H9 (cell line): Measurements from ENCODE around the gene CARHSP1. TPM values are rescaled to one million over a fixed set of nuclear protein-coding genes. Genes with fewer than 3 reads are reported as not detected.
A peak's percentile ranks its signal among the peaks of the same experiment; 100 is the strongest.

ENCODE experiments used
- DNase-seq: peaks from one replicate; pipeline ENCODE4 v3.0.0-alpha.2; 2017
- H2AFZ ChIP-seq: one replicate; pipeline ENCODE4 v1.6.1; 2013; ENCODE audit warnings: mild to moderate bottlenecking, low read length, control low read depth, moderate library complexity
- H2AK5ac ChIP-seq: 2 replicates; pipeline ENCODE4 v1.6.1; 2013; ENCODE audit warnings: low read length, control low read depth, mixed read lengths; ENCODE audit not compliant: insufficient read length
- H2BK120ac ChIP-seq: one replicate; pipeline ENCODE4 v1.6.1; 2013; ENCODE audit warnings: low read depth, mild to moderate bottlenecking, low read length, control low read depth, inconsistent platforms; ENCODE audit not compliant: poor library complexity, severe bottlenecking
- H2BK12ac ChIP-seq: 2 replicates; pipeline ENCODE4 v1.6.1; 2013; ENCODE audit warnings: low read length, control low read depth, mixed read lengths, low read depth; ENCODE audit not compliant: insufficient read length
- H2BK15ac ChIP-seq: 2 replicates; pipeline ENCODE4 v1.6.1; 2013; ENCODE audit warnings: low read depth, low read length, control low read depth
- H2BK20ac ChIP-seq: one replicate; pipeline ENCODE4 v1.6.1; 2013; ENCODE audit warnings: low read depth, mild to moderate bottlenecking, low read length, control low read depth, inconsistent platforms; ENCODE audit not compliant: poor library complexity, severe bottlenecking
- H2BK5ac ChIP-seq: 2 replicates; pipeline ENCODE4 v1.6.1; 2013; ENCODE audit warnings: low read length, control low read depth, mixed read lengths; ENCODE audit not compliant: insufficient read length
- H3K14ac ChIP-seq: 2 replicates; pipeline ENCODE4 v1.6.1; 2013; ENCODE audit warnings: low read length, control low read depth; ENCODE audit not compliant: insufficient read depth
- H3K18ac ChIP-seq: 2 replicates; pipeline ENCODE4 v1.6.1; 2013; ENCODE audit warnings: low read depth, mild to moderate bottlenecking, mixed read lengths, low read length, control low read depth; ENCODE audit not compliant: insufficient read length
- H3K23ac ChIP-seq: 2 replicates; pipeline ENCODE4 v1.6.1; 2013; ENCODE audit warnings: low read length, control low read depth, mixed read lengths, low read depth; ENCODE audit not compliant: insufficient read length
- H3K23me2 ChIP-seq: 2 replicates; pipeline ENCODE4 v1.6.1; 2013; ENCODE audit warnings: low read depth, mild to moderate bottlenecking, mixed read lengths, low read length, control low read depth; ENCODE audit not compliant: insufficient read length, poor library complexity, severe bottlenecking
- H3K27ac ChIP-seq: 2 replicates; pipeline ENCODE4 v1.5.1; 2013; ENCODE audit warnings: low read length, control low read depth, mixed read lengths, low read depth; ENCODE audit not compliant: insufficient read length
- H3K27me3 ChIP-seq: 2 replicates; pipeline ENCODE4 v1.6.1; 2013; ENCODE audit warnings: low read length, control low read depth, inconsistent platforms; ENCODE audit not compliant: insufficient read depth
- H3K4ac ChIP-seq: 2 replicates; pipeline ENCODE4 v1.6.1; 2013; ENCODE audit warnings: low read depth, mild to moderate bottlenecking, control low read depth, inconsistent platforms, low read length, moderate library complexity
- H3K4me1 ChIP-seq: 2 replicates; pipeline ENCODE4 v1.6.1; 2013; ENCODE audit warnings: low read length, control low read depth, inconsistent platforms; ENCODE audit not compliant: insufficient read depth
- H3K4me2 ChIP-seq: 2 replicates; pipeline ENCODE4 v1.6.1; 2013; ENCODE audit warnings: low read length, control low read depth, mixed read lengths; ENCODE audit not compliant: insufficient read length, insufficient read depth
- H3K56ac ChIP-seq: 2 replicates; pipeline ENCODE4 v1.6.1; 2013; ENCODE audit warnings: low read depth, mild to moderate bottlenecking, mixed read lengths, low read length, control low read depth; ENCODE audit not compliant: insufficient read length
- H3K79me1 ChIP-seq: 2 replicates; pipeline ENCODE4 v1.6.1; 2013; ENCODE audit warnings: low read depth, mild to moderate bottlenecking, moderate library complexity, low read length, control low read depth, inconsistent platforms; ENCODE audit not compliant: insufficient read depth, poor library complexity, severe bottlenecking
- H3K79me2 ChIP-seq: 2 replicates; pipeline ENCODE4 v1.6.1; 2013; ENCODE audit warnings: low read length, control low read depth, inconsistent platforms; ENCODE audit not compliant: insufficient read depth
- H3K9ac ChIP-seq: 2 replicates; pipeline ENCODE4 v1.6.1; 2013; ENCODE audit warnings: low read length, control low read depth, mixed read lengths; ENCODE audit not compliant: insufficient read length; ENCODE audit errors: extremely low read depth
- H3K9me3 ChIP-seq: one replicate; pipeline ENCODE4 v1.6.1; 2013; ENCODE audit warnings: low read depth, low read length, inconsistent platforms; ENCODE audit not compliant: control insufficient read depth
- H3T11ph ChIP-seq: one replicate; pipeline ENCODE4 v1.6.1; 2013; ENCODE audit warnings: mild to moderate bottlenecking, low read length, control low read depth, inconsistent platforms
- H4K20me1 ChIP-seq: one replicate; pipeline ENCODE4 v1.6.1; 2013; ENCODE audit not compliant: control insufficient read depth, insufficient read length, insufficient read depth
- H4K5ac ChIP-seq: 2 replicates; pipeline ENCODE4 v1.6.1; 2013; ENCODE audit warnings: low read depth, mild to moderate bottlenecking, mixed read lengths, low read length, control low read depth; ENCODE audit not compliant: insufficient read length
- H4K8ac ChIP-seq: replicated peaks from 2 replicates; pipeline ENCODE4 v1.6.1; 2013; ENCODE audit warnings: low read length, control low read depth, mixed read lengths, low read depth; ENCODE audit not compliant: insufficient read length
- H4K91ac ChIP-seq: 2 replicates; pipeline ENCODE4 v1.6.1; 2013; ENCODE audit warnings: low read depth, mild to moderate bottlenecking, moderate library complexity, mixed read lengths, low read length, control low read depth; ENCODE audit not compliant: insufficient read length
- H3K27ac Mint-ChIP-seq, 3 experiments: 2 replicates in 2 of 3; 3 replicates in 1 of 3; pipeline ENCODE4 v1.8.0; 2020 to 2021; ENCODE audit warnings: mixed read lengths in 3 of 3, mild to moderate bottlenecking in 1 of 3, moderate library complexity in 1 of 3
- H3K27me3 Mint-ChIP-seq: 2 replicates; pipeline ENCODE4 v1.8.0; 2021; ENCODE audit warnings: low read depth, mild to moderate bottlenecking, moderate library complexity, mixed read lengths
- H3K36me3 Mint-ChIP-seq, 3 experiments: 2 replicates in 2 of 3; 3 replicates in 1 of 3; pipeline ENCODE4 v1.8.0; 2020 to 2021; ENCODE audit warnings: low read depth in 3 of 3, mixed read lengths in 3 of 3; ENCODE audit not compliant: insufficient read depth in 1 of 3
- H3K4me1 Mint-ChIP-seq, 2 experiments: 2 replicates each; pipeline ENCODE4 v1.8.0; 2020; ENCODE audit warnings: mixed read lengths in 2 of 2
- H3K4me3 Mint-ChIP-seq, 2 experiments: 2 replicates in 1 of 2; 3 replicates in 1 of 2; pipeline ENCODE4 v1.8.0; 2020 to 2021; ENCODE audit warnings: mild to moderate bottlenecking in 2 of 2, mixed read lengths in 2 of 2, moderate library complexity in 1 of 2
- H3K9me3 Mint-ChIP-seq, 2 experiments: 2 replicates in 1 of 2; 3 replicates in 1 of 2; pipeline ENCODE4 v1.8.0; 2020; ENCODE audit warnings: mild to moderate bottlenecking in 2 of 2, mixed read lengths in 2 of 2, moderate library complexity in 1 of 2
- WGBS: extraction: QIAGEN DNeasy Blood & Tissue Kit; methylation state at CpG from one replicate; pipeline ENCODE4 v1.1.7; 2013; ENCODE audit warnings: missing lambda C conversion rate, low lambda C conversion rate, mixed read lengths; ENCODE audit not compliant: insufficient read length; ENCODE audit errors: extremely low coverage; 5-methylcytosine and 5-hydroxymethylcytosine counted together
- total RNA-seq: library from RNA; stranded (reverse); gene quantifications from 2 replicates; pipeline ENCODE4 v1.2.1, GENCODE V29; 2021
- TF ChIP-seq, protein P1 (sequence below): fragments of 200-600 bp; sonication (generic); conservative IDR thresholded peaks from 3 replicates; pipeline ENCODE4 v1.8.0; 2021; ENCODE audit warnings: antibody characterized with exemption, mild to moderate bottlenecking

The CARHSP1 gene
- total RNA-seq, 1 experiment from 2014 or later, result 194 TPM

DNA sequence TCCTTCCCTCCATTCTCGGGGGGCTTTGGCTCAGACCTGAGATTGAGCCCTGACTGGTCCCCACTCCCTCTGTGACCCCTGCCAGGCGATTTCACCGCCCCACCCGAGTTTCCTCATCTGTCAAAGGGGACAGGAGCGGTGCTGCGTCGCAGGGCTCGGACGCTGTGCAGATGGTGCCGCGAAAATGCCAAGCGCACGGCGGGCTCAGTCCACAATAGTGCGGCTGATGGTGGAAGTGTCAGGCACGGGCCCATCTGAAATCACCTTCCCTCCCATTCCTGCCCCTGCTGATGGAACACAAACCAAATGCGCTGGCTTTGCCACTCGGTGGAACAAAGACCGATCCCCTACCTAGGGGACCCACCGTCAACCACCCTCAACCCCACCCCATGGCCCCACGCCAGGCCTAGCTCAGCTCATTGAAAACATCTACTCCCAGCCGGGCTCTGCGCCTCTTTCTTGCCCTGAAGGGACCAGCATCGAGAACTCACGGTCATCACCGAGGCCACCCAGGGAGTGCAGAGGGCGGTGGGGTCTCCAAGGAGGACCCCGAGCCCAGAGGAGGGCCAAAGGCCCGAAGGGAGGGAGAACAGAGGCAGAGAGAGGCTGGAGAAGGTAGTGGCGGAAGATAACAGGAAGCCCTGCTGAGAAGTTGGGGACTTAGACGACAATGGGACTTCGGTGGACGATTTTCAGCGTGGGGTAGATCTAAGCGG, 1.4 kb downstream of the CARHSP1 start:
- H3K79me1 ChIP-seq, result no peaks in the 10 kb centered on the region
- peaks cover 4 to 12% (median 12%) of the 10 kb centered on the region in 3 experiments; a peak in 6 of 7 replicates for H3K36me3 Mint-ChIP-seq
- peak overlapping the region; percentile 9; the same call in 1 of the 2 replicates for H3K14ac ChIP-seq
- H3K4me1 ChIP-seq, result peaks cover 20% of the 10 kb centered on the region; the same call in 1 of the 2 replicates
- no peak overlapping the region for H3K56ac ChIP-seq
- H4K8ac ChIP-seq, result no peak overlapping the region
- no peak overlapping the region for H3K23ac ChIP-seq
- peaks cover 2% of the 10 kb centered on the region; the same call in 1 of the 2 replicates for H3K27me3 Mint-ChIP-seq
- H2AK5ac ChIP-seq, result no peak overlapping the region
- H4K91ac ChIP-seq, result no peak overlapping the region
- H2BK15ac ChIP-seq, result no peak overlapping the region
- peak overlapping the region; percentile 99 for H3K4me2 ChIP-seq
- peaks cover 48 to 53% of the 10 kb centered on the region in 2 experiments for H3K4me1 Mint-ChIP-seq
- H3K79me2 ChIP-seq, result peaks cover 43% of the 10 kb centered on the region; the same call in 1 of the 2 replicates
- no peak overlapping the region for H2BK12ac ChIP-seq
- no peak overlapping the region for H3K27ac ChIP-seq
- H3K9ac ChIP-seq, result peak overlapping the region; percentile 74
- H3K4me3 Mint-ChIP-seq, result peak overlapping the region; percentile 90
- no peaks in the 10 kb centered on the region for H3K9me3 ChIP-seq
- peak overlapping the region; percentile 54 to 93 (median 75) for H3K27ac Mint-ChIP-seq
- no peak overlapping the region for H3K4ac ChIP-seq
- no peak overlapping the region for H4K5ac ChIP-seq
- H2BK120ac ChIP-seq, result no peak overlapping the region
- H3K23me2 ChIP-seq, result peaks cover 15% of the 10 kb centered on the region
- no peak overlapping the region for H3T11ph ChIP-seq
- H3K18ac ChIP-seq, result peak overlapping the region; percentile 40
- no peaks in the 10 kb centered on the region for H3K27me3 ChIP-seq
- WGBS, result no CpG with 5 or more reads among the region's 35 CpGs
- TF ChIP-seq, protein P1, sequence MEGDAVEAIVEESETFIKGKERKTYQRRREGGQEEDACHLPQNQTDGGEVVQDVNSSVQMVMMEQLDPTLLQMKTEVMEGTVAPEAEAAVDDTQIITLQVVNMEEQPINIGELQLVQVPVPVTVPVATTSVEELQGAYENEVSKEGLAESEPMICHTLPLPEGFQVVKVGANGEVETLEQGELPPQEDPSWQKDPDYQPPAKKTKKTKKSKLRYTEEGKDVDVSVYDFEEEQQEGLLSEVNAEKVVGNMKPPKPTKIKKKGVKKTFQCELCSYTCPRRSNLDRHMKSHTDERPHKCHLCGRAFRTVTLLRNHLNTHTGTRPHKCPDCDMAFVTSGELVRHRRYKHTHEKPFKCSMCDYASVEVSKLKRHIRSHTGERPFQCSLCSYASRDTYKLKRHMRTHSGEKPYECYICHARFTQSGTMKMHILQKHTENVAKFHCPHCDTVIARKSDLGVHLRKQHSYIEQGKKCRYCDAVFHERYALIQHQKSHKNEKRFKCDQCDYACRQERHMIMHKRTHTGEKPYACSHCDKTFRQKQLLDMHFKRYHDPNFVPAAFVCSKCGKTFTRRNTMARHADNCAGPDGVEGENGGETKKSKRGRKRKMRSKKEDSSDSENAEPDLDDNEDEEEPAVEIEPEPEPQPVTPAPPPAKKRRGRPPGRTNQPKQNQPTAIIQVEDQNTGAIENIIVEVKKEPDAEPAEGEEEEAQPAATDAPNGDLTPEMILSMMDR, result no peak
- H2BK20ac ChIP-seq, result no peak overlapping the region
- no peak overlapping the region for H2BK5ac ChIP-seq
- no peaks in the 10 kb centered on the region; a peak in 2 of 5 replicates for H3K9me3 Mint-ChIP-seq
- H2AFZ ChIP-seq, result no peak overlapping the region
- DNase-seq, result no peak
- H4K20me1 ChIP-seq, result peaks cover 5% of the 10 kb centered on the region
